Esophagus squamous epithelium (tissue), 4 donors: ENCODE data around the gene NIN.

Experiments used
- POLR2A ChIP-seq, 4 donors: fragments of 450-650 bp; IDR thresholded peaks; one replicate each; pipeline ENCODE4 v1.6.1; 2017; ENCODE audit warnings: antibody characterized with exemption in 4 of 4, mild to moderate bottlenecking in 4 of 4, moderate library complexity in 3 of 4
- TF ChIP-seq, protein P1 (sequence below), 6 experiments: fragments of 450-650 bp in 4 of 6; fragments of 200-600 bp in 2 of 6; sonication (generic) in 2 of 6; IDR thresholded peaks; one replicate each; pipeline ENCODE4 v1.5.1; 2016 to 2019; ENCODE audit warnings: antibody characterized with exemption in 6 of 6, mild to moderate bottlenecking in 4 of 6, moderate library complexity in 4 of 6

DNA sequence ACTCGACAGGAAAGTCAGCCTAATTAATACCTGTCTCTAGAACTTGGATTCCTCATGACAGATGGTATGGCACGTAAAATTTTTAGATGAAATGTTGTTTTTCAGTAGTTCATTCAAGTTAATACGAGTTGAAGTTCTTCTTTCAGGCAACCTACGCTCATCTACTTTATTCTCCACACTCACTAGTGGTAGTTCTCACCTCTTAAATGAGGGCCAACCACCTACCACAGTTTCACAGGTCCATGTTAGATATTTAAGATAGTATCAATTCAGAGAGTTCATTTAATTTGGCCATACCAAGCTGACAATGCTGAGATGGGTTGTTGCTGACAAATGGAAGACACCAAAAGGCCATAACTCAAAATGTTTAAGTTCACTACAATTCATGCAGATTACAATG is 50.6 kb downstream of the NIN start:
- no peak for TF ChIP-seq POLR2A (IDR thresholded peaks at IDR 0.05)
- TF ChIP-seq, protein P1, sequence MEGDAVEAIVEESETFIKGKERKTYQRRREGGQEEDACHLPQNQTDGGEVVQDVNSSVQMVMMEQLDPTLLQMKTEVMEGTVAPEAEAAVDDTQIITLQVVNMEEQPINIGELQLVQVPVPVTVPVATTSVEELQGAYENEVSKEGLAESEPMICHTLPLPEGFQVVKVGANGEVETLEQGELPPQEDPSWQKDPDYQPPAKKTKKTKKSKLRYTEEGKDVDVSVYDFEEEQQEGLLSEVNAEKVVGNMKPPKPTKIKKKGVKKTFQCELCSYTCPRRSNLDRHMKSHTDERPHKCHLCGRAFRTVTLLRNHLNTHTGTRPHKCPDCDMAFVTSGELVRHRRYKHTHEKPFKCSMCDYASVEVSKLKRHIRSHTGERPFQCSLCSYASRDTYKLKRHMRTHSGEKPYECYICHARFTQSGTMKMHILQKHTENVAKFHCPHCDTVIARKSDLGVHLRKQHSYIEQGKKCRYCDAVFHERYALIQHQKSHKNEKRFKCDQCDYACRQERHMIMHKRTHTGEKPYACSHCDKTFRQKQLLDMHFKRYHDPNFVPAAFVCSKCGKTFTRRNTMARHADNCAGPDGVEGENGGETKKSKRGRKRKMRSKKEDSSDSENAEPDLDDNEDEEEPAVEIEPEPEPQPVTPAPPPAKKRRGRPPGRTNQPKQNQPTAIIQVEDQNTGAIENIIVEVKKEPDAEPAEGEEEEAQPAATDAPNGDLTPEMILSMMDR (IDR thresholded peaks at IDR 0.05), result no peak
